Upper lobe of right lung (tissue), 1 donor: ENCODE results near the gene GOLGA6A. TPM values are rescaled to one million over a fixed set of nuclear protein-coding genes. Genes with fewer than 3 reads are reported as not detected.
A peak's percentile ranks its signal among the peaks of the same experiment; 100 is the strongest.
"Not testable (repeated sequence)": the region's sequence is repeated elsewhere in the genome, so short reads cannot be mapped to it uniquely, and the experiment has no call there.

Experiments used
- ATAC-seq: fragments of 200-7000 bp; cut with Tn5 transposase; one replicate; pipeline ENCODE4 v1.9.1; 2020; ENCODE audit warnings: mild to moderate bottlenecking, moderate library complexity
- DNase-seq: peaks from one replicate; pipeline ENCODE4 v3.0.0-alpha.2; 2020
- H3K27ac ChIP-seq: fragments of 200-600 bp; one replicate; pipeline ENCODE4 v1.8.0; 2022
- H3K27me3 ChIP-seq: fragments of 200-600 bp; one replicate; pipeline ENCODE4 v1.8.0; 2022; ENCODE audit warnings: mild to moderate bottlenecking
- H3K36me3 ChIP-seq: fragments of 200-600 bp; one replicate; pipeline ENCODE4 v1.8.0; 2022
- H3K4me1 ChIP-seq: fragments of 200-600 bp; one replicate; pipeline ENCODE4 v1.8.0; 2022
- H3K4me3 ChIP-seq: fragments of 200-600 bp; one replicate; pipeline ENCODE4 v1.8.0; 2022; ENCODE audit warnings: mild to moderate bottlenecking
- H3K9me3 ChIP-seq: fragments of 200-600 bp; one replicate; pipeline ENCODE4 v1.8.0; 2022
- CTCF ChIP-seq: fragments of 200-600 bp; IDR thresholded peaks from one replicate; pipeline ENCODE4 v1.8.0; 2022; ENCODE audit warnings: antibody characterized with exemption
- intact Hi-C: fragments of 100-400 bp; cut with DNase I; formaldehyde crosslinking; loops from one replicate; pipeline ENCODE4 v1.11.0; 2022
- total RNA-seq: library from RNA; stranded (reverse); fragmentation: NEBNext Ultra II Directional; extraction: Animal tissue kit (Norgen Biotek cat#: 25700); gene quantifications from one replicate; pipeline ENCODE4 v1.2.1, GENCODE V29; 2021
- donor health status: DM: no; HTN: yes; CAD: no; lungs with severe emphysema.

GOLGA6A gene
- total RNA-seq, 1 donor from 2014 or later, result not detected

- no peak for DNase-seq
- Histone ChIP-seq H3K36me3 (no peaks in the 10 kb centered on the region), H3K27ac (no peak overlapping the region), H3K4me3 (no peak overlapping the region), H3K27me3 (no peaks in the 10 kb centered on the region), H3K9me3 (no peaks in the 10 kb centered on the region), H3K4me1 (no peaks in the 10 kb centered on the region)
- no peak for ATAC-seq
- intact Hi-C loops, result no loop called here
- TF ChIP-seq CTCF, result no peak
These were observed 20.1 kb downstream of the GOLGA6A start for GRCh38 chr15:74062236-74062635.

- H3K36me3 ChIP-seq, result no peaks in the 10 kb centered on the region
- DNase-seq, result no peak
These were observed 22.1 kb downstream of the GOLGA6A start for GRCh38 chr15:74060251-74060650.

GRCh38 chr15:74059050-74059833, 23.1 kb downstream of the GOLGA6A start:
- H3K27ac ChIP-seq, H3K27me3 ChIP-seq, H3K36me3 ChIP-seq, H3K4me1 ChIP-seq, intact Hi-C loops, H3K4me3 ChIP-seq, DNase-seq, ATAC-seq, H3K9me3 ChIP-seq: not testable (repeated sequence)

More at GRCh38 chr15:74060251-74060650, 22.1 kb downstream of the GOLGA6A start:
- Histone ChIP-seq H3K4me3 (no peak overlapping the region), H3K27me3 (no peaks in the 10 kb centered on the region), H3K9me3 (no peaks in the 10 kb centered on the region), H3K27ac (no peak overlapping the region), H3K4me1 (no peaks in the 10 kb centered on the region)
- ATAC-seq, result no peak
- intact Hi-C loops, result no loop called here
- TF ChIP-seq CTCF, result no peak

- intact Hi-C loops, ATAC-seq: not testable (repeated sequence)
These were observed 26.0 kb downstream of the GOLGA6A start for GRCh38 chr15:74056330-74056729.

GRCh38 chr15:74055804-74056203, 26.5 kb downstream of the GOLGA6A start:
- H3K27ac ChIP-seq, result no peak overlapping the region
- no peak for DNase-seq
- no peaks in the 10 kb centered on the region for H3K9me3 ChIP-seq
- H3K36me3 ChIP-seq, result no peaks in the 10 kb centered on the region
- no peak for TF ChIP-seq CTCF
- ATAC-seq, result no peak
- H3K4me1 ChIP-seq, result peaks cover 22% of the 10 kb centered on the region
- intact Hi-C loops, result no loop called here
- no peak overlapping the region for H3K4me3 ChIP-seq
- H3K27me3 ChIP-seq, result no peaks in the 10 kb centered on the region

More at GRCh38 chr15:74056330-74056729, 26.0 kb downstream of the GOLGA6A start:
- H3K4me1 ChIP-seq, result peaks cover 17% of the 10 kb centered on the region
- DNase-seq, H3K36me3 ChIP-seq, H3K4me3 ChIP-seq, H3K27ac ChIP-seq, H3K9me3 ChIP-seq, H3K27me3 ChIP-seq: not testable (repeated sequence)

- Histone ChIP-seq H3K4me3 (no peak overlapping the region), H3K27me3 (no peaks in the 10 kb centered on the region), H3K36me3 (no peaks in the 10 kb centered on the region), H3K27ac (no peak overlapping the region), H3K4me1 (peaks cover 38% of the 10 kb centered on the region), H3K9me3 (no peaks in the 10 kb centered on the region)
- ATAC-seq (peak; percentile 97), DNase-seq (peak; percentile 88)
- peak; percentile 51 for TF ChIP-seq CTCF
- intact Hi-C loops, result no loop called here
These were observed 28.3 kb downstream of the GOLGA6A start for GRCh38 chr15:74053941-74054529.
